ENCODE results near the gene SLIT3.

The SLIT3 gene

GRCh38 chr5:168844016-168844921 is 456.7 kb downstream of the SLIT3 start:
- Histone ChIP-seq H3K4me3 (ENCODE audit: low read depth, low read length) (no peak overlapping the region), H3K27me3 (replicated peaks) (peaks cover 6% of the 10 kb centered on the region), H3K27ac (no peak overlapping the region), H3K36me3 (replicated peaks) (no peaks in the 10 kb centered on the region)
- DNase-seq = no peak
- in situ Hi-C loops (cut with HindIII; ENCODE audit: low pct_ligation_motif_present, low sequenced_read_pairs) = no loop called here
- TF ChIP-seq, protein P1, sequence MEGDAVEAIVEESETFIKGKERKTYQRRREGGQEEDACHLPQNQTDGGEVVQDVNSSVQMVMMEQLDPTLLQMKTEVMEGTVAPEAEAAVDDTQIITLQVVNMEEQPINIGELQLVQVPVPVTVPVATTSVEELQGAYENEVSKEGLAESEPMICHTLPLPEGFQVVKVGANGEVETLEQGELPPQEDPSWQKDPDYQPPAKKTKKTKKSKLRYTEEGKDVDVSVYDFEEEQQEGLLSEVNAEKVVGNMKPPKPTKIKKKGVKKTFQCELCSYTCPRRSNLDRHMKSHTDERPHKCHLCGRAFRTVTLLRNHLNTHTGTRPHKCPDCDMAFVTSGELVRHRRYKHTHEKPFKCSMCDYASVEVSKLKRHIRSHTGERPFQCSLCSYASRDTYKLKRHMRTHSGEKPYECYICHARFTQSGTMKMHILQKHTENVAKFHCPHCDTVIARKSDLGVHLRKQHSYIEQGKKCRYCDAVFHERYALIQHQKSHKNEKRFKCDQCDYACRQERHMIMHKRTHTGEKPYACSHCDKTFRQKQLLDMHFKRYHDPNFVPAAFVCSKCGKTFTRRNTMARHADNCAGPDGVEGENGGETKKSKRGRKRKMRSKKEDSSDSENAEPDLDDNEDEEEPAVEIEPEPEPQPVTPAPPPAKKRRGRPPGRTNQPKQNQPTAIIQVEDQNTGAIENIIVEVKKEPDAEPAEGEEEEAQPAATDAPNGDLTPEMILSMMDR (IDR thresholded peaks at IDR 0.05; ENCODE audit: low read depth, low read length, missing control alignments) = no peak

- no peak overlapping the region for H3K4me3 ChIP-seq (ENCODE audit: low read depth, low read length)
- peaks cover 3% of the 10 kb centered on the region for H3K27me3 ChIP-seq (replicated peaks)
- DNase-seq = no peak
- in situ Hi-C loops (cut with HindIII; ENCODE audit: low pct_ligation_motif_present, low sequenced_read_pairs) = no loop called here
- H3K27ac ChIP-seq = no peak overlapping the region
- TF ChIP-seq, protein P1 (IDR thresholded peaks at IDR 0.05; ENCODE audit: low read depth, low read length, missing control alignments) = no peak
- H3K36me3 ChIP-seq (replicated peaks) = no peaks in the 10 kb centered on the region
Observed at GRCh38 chr5:168843277-168844015, 457.5 kb downstream of the SLIT3 start.

- Histone ChIP-seq H3K36me3 (replicated peaks) (no peaks in the 10 kb centered on the region), H3K27ac (no peak overlapping the region), H3K27me3 (replicated peaks) (no peaks in the 10 kb centered on the region), H3K4me3 (ENCODE audit: low read depth, low read length) (no peak overlapping the region)
- in situ Hi-C loops (cut with HindIII; ENCODE audit: low pct_ligation_motif_present, low sequenced_read_pairs) = no loop called here
- TF ChIP-seq, protein P1 (IDR thresholded peaks at IDR 0.05; ENCODE audit: low read depth, low read length, missing control alignments) = no peak
- no peak for DNase-seq
Observed at GRCh38 chr5:168842571-168843205, 458.3 kb downstream of the SLIT3 start.

GRCh38 chr5:168837852-168838251 is 463.1 kb downstream of the SLIT3 start:
- Histone ChIP-seq H3K27ac (no peak overlapping the region), H3K27me3 (replicated peaks) (no peaks in the 10 kb centered on the region), H3K36me3 (replicated peaks) (no peaks in the 10 kb centered on the region), H3K4me3 (ENCODE audit: low read depth, low read length) (no peak overlapping the region)
- no peak for DNase-seq
- in situ Hi-C loops (cut with HindIII; ENCODE audit: low pct_ligation_motif_present, low sequenced_read_pairs) = no loop called here
- TF ChIP-seq, protein P1 (IDR thresholded peaks at IDR 0.05; ENCODE audit: low read depth, low read length, missing control alignments) = no peak

DNA sequence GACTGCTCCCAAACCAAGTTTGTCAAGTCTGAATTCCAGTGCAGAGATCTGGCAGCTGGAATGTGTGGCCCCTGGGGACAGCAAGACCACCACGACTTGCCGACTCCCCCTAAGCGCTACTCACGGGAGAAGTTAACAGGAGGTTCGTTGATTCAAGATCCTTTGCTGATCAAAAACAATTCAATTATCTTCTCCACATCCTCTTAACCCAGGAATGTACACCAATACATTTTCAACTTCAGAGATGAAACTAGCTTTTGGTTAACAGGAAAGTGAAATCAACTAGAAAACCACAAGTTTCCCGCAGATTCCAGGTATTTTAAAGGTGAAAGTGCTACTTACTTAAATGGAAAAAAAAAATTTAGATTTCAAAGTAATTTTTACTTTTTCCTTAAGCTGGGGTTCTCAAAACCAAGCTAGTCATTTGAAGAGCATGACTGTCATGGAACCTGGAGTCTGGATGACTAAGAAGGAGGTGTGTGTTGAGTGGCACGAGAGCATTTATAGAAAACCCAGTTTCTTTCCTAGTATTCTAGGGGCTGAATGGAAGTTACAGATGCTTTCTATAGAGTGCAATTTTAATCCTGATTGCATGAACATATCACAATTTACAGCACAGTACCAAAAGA is 464.2 kb downstream of the SLIT3 start:
- in situ Hi-C loops (cut with HindIII; ENCODE audit: low pct_ligation_motif_present, low sequenced_read_pairs) = no loop called here
- H3K36me3 ChIP-seq (replicated peaks) = no peaks in the 10 kb centered on the region

More for the DNA sequence above, 464.2 kb downstream of the SLIT3 start:
- H3K27me3 ChIP-seq (replicated peaks) = no peaks in the 10 kb centered on the region
- DNase-seq = no peak
- no peak overlapping the region for H3K4me3 ChIP-seq (ENCODE audit: low read depth, low read length)
- TF ChIP-seq, protein P1 (IDR thresholded peaks at IDR 0.05; ENCODE audit: low read depth, low read length, missing control alignments) = no peak
- H3K27ac ChIP-seq = no peak overlapping the region
